MM.1S (cell line): Measurements from ENCODE around the gene TREX2.

Source experiments
- DNase-seq: peaks from one replicate; pipeline ENCODE4 v3.0.0-alpha.2; 2015
- H2AFZ ChIP-seq: fragments of 300-600 bp; sonication (generic); 2 replicates; pipeline ENCODE4 v1.6.0; 2016; ENCODE audit warnings: antibody characterized with exemption, low read length
- H3F3A ChIP-seq: fragments of 300-600 bp; sonication (generic); 2 replicates; pipeline ENCODE4 v1.6.1; 2016; ENCODE audit warnings: mild to moderate bottlenecking, antibody characterized with exemption, low read length, moderate library complexity, mixed read lengths; ENCODE audit not compliant: insufficient read depth
- H3K27ac ChIP-seq: fragments of 300-600 bp; sonication (generic); 2 replicates; pipeline ENCODE4 v1.5.1; 2016; ENCODE audit warnings: mild to moderate bottlenecking, low read length
- H3K27me3 ChIP-seq: fragments of 300-600 bp; sonication (generic); replicated peaks from 2 replicates; pipeline ENCODE4 v1.6.0; 2016; ENCODE audit warnings: low read length; ENCODE audit not compliant: insufficient read depth
- H3K36me3 ChIP-seq: fragments of 300-600 bp; sonication (generic); replicated peaks from 2 replicates; pipeline ENCODE4 v1.6.1; 2016; ENCODE audit warnings: mild to moderate bottlenecking, low read length, mixed read lengths; ENCODE audit not compliant: insufficient read depth
- H3K4me1 ChIP-seq: fragments of 300-600 bp; sonication (generic); 2 replicates; pipeline ENCODE4 v1.6.1; 2016; ENCODE audit warnings: low read length, mixed read lengths
- H3K4me2 ChIP-seq: fragments of 300-600 bp; sonication (generic); 2 replicates; pipeline ENCODE4 v1.6.0; 2016; ENCODE audit warnings: low read depth, low read length
- H3K4me3 ChIP-seq: fragments of 300-600 bp; sonication (generic); 2 replicates; pipeline ENCODE4 v1.5.1; 2016; ENCODE audit warnings: low read length, mixed read lengths
- H3K79me2 ChIP-seq: fragments of 300-600 bp; sonication (generic); 2 replicates; pipeline ENCODE4 v1.6.1; 2016; ENCODE audit warnings: mixed run types, low read length, mixed read lengths
- H3K9ac ChIP-seq: fragments of 300-600 bp; sonication (generic); 2 replicates; pipeline ENCODE4 v1.6.1; 2016; ENCODE audit warnings: low read length, mixed read lengths
- H3K9me2 ChIP-seq: fragments of 300-600 bp; sonication (generic); replicated peaks from 2 replicates; pipeline ENCODE4 v1.6.1; 2016; ENCODE audit warnings: mild to moderate bottlenecking, low read length, mixed read lengths; ENCODE audit not compliant: insufficient read depth
- H3K9me3 ChIP-seq: fragments of 300-600 bp; sonication (generic); replicated peaks from 2 replicates; pipeline ENCODE4 v1.6.1; 2016; ENCODE audit warnings: mild to moderate bottlenecking, low read length, mixed read lengths; ENCODE audit not compliant: insufficient read depth
- H4K20me1 ChIP-seq: fragments of 300-600 bp; sonication (generic); 2 replicates; pipeline ENCODE4 v1.6.1; 2016; ENCODE audit warnings: mild to moderate bottlenecking, low read length, moderate library complexity, mixed read lengths; ENCODE audit not compliant: insufficient read depth
- EZH2 ChIP-seq: fragments of 300-600 bp; sonication (generic); optimal IDR thresholded peaks from 2 replicates; pipeline ENCODE3; 2017; ENCODE audit warnings: low read depth, mild to moderate bottlenecking, antibody characterized with exemption, low read length, mixed read lengths
- EZH2phosphoT487 ChIP-seq: fragments of 300-600 bp; sonication (generic); IDR thresholded peaks from 2 replicates; pipeline ENCODE4 v1.6.1; 2018; ENCODE audit warnings: antibody characterized with exemption, low read length
- TF ChIP-seq, protein P1 (sequence below): fragments of 300-600 bp; sonication (generic); IDR thresholded peaks from 2 replicates; pipeline ENCODE4 v1.5.1; 2016; ENCODE audit warnings: antibody characterized with exemption, low read length, mixed read lengths

Gene TREX2

DNA sequence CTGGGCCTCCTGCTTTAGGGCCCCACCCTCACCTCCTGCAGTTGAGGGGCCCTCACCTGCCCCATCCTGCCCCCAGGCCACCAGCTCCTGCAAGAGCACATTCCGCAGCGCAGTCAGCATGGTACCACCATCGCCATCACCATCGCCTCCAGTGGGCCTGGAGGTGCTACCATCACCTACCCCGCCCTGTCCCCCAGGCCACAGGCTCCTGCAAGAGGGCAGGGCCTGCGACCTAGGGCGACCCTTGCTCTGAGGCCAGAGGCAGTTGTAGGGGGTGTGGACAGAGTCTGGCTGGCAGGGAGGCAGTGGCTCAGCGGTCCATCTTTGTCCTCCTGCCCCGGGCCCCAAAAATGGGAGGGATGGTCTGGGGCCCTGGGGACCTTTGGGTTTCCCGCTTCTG lies 28.4 kb upstream of the TREX2 start:
- DNase-seq, result no peak
- Histone ChIP-seq H3K9me2 (no peaks in the 10 kb centered on the region), H3K27ac (no peak overlapping the region), H3K9me3 (no peaks in the 10 kb centered on the region), H3K4me1 (no peaks in the 10 kb centered on the region), H3K36me3 (no peaks in the 10 kb centered on the region), H4K20me1 (no peaks in the 10 kb centered on the region), H2AFZ (no peak overlapping the region), H3K4me3 (no peak overlapping the region), H3K79me2 (peaks cover 8% of the 10 kb centered on the region), H3K27me3 (peaks cover 30% of the 10 kb centered on the region), H3F3A (no peaks in the 10 kb centered on the region), H3K9ac (no peak overlapping the region), H3K4me2 (no peak overlapping the region)
- no peak for TF ChIP-seq EZH2phosphoT487
- TF ChIP-seq, protein P1, sequence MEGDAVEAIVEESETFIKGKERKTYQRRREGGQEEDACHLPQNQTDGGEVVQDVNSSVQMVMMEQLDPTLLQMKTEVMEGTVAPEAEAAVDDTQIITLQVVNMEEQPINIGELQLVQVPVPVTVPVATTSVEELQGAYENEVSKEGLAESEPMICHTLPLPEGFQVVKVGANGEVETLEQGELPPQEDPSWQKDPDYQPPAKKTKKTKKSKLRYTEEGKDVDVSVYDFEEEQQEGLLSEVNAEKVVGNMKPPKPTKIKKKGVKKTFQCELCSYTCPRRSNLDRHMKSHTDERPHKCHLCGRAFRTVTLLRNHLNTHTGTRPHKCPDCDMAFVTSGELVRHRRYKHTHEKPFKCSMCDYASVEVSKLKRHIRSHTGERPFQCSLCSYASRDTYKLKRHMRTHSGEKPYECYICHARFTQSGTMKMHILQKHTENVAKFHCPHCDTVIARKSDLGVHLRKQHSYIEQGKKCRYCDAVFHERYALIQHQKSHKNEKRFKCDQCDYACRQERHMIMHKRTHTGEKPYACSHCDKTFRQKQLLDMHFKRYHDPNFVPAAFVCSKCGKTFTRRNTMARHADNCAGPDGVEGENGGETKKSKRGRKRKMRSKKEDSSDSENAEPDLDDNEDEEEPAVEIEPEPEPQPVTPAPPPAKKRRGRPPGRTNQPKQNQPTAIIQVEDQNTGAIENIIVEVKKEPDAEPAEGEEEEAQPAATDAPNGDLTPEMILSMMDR, result no peak
- TF ChIP-seq EZH2, result no peak

DNA sequence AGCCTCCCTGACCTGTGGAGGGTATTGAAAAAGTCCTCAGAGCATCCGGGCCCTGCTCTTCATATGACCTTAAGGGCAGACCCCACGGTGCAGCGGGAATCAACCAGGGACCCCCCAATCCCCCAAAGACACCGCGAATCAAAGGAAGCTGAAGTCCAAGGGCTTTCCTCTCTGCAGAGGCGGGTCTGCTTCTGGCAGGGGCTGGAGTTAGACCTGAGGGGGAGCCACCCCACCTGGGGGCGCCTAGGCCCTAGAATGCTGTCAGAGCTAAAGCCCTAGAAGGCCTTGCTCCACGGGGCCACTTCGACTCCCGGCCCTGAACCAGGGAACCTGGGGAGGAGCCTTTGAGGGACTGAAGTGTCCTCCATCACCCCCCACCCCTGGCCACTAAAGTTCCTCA lies 27.3 kb upstream of the TREX2 start:
- Histone ChIP-seq H3F3A (no peaks in the 10 kb centered on the region), H4K20me1 (no peaks in the 10 kb centered on the region), H3K27me3 (peaks cover 24% of the 10 kb centered on the region), H3K4me2 (no peak overlapping the region), H3K79me2 (peaks cover 8% of the 10 kb centered on the region), H3K9me2 (no peaks in the 10 kb centered on the region), H3K36me3 (no peaks in the 10 kb centered on the region), H3K4me1 (no peaks in the 10 kb centered on the region), H2AFZ (no peak overlapping the region), H3K9me3 (no peaks in the 10 kb centered on the region), H3K27ac (no peak overlapping the region), H3K9ac (no peak overlapping the region), H3K4me3 (no peak overlapping the region)
- TF ChIP-seq EZH2phosphoT487 (no peak), EZH2 (no peak)
- TF ChIP-seq, protein P1, result no peak
- no peak for DNase-seq

DNA sequence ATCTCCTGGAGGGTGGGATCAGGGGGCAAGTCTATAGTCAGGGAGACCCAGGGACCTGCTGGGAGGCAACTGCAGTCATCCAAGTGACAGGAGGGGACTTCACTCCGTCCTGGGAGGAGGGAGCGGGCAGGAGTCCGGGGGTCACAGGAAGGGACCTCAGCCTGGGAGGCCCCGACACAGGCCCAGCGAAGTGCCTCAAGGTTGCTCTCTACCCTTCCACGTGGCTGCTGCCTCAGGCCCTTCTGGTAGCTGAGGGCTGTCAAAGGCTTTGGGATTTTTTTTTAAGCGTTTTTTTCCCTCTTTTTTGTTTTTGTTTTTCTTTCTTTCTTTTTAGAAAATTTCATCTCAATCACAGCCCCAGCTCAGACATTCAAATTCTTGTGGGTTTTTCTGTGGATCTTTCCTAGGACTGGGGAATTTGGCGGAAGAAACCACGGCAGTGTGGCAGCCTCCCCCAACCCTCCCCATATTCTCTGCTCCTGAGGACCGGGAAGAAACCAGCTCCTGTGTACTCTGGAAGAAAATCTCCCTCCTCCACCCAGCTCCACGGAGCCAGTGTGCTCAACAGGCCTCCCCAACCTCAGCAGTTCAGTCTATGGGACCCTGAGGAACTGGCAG lies 25.9 kb upstream of the TREX2 start:
- Histone ChIP-seq H4K20me1 (no peaks in the 10 kb centered on the region), H3K4me3 (no peak overlapping the region), H3K9me3 (no peaks in the 10 kb centered on the region), H3K36me3 (no peaks in the 10 kb centered on the region), H3K27ac (no peak overlapping the region), H3K4me1 (no peaks in the 10 kb centered on the region), H2AFZ (no peak overlapping the region), H3K9ac (no peak overlapping the region), H3K9me2 (no peaks in the 10 kb centered on the region), H3K4me2 (no peak overlapping the region), H3F3A (no peaks in the 10 kb centered on the region), H3K79me2 (peaks cover 8% of the 10 kb centered on the region), H3K27me3 (peaks cover 16% of the 10 kb centered on the region)
- TF ChIP-seq, protein P1, result no peak
- no peak for TF ChIP-seq EZH2
- TF ChIP-seq EZH2phosphoT487, result no peak
- DNase-seq, result no peak
